HEK293T (cell line): ENCODE results near the gene PTPRA.

Source experiments
- BHLHE40 ChIP-seq: fragments of 450-650 bp; IDR thresholded peaks from 2 replicates; pipeline ENCODE4 v1.6.1; 2016; ENCODE audit warnings: mild to moderate bottlenecking, moderate library complexity, borderline replicate concordance
- FOXM1 ChIP-seq: fragments of 450-650 bp; IDR thresholded peaks from 2 replicates; pipeline ENCODE4 v1.6.1; 2017; ENCODE audit warnings: mild to moderate bottlenecking, borderline replicate concordance
- HDGF ChIP-seq: fragments of 450-650 bp; IDR thresholded peaks from 2 replicates; pipeline ENCODE4 v1.6.1; 2017; ENCODE audit warnings: antibody characterized with exemption, borderline replicate concordance
- L3MBTL2 ChIP-seq: fragments of 450-650 bp; conservative IDR thresholded peaks from 2 replicates; pipeline ENCODE4 v1.6.1; 2016; ENCODE audit warnings: mild to moderate bottlenecking
- LEF1 ChIP-seq: fragments of 450-650 bp; IDR thresholded peaks from 2 replicates; pipeline ENCODE4 v1.6.1; 2017; ENCODE audit warnings: mild to moderate bottlenecking, borderline replicate concordance
- SP1 ChIP-seq: fragments of 450-650 bp; IDR thresholded peaks from 2 replicates; pipeline ENCODE4 v1.6.1; 2017
- TARDBP ChIP-seq: fragments of 450-650 bp; IDR thresholded peaks from 2 replicates; pipeline ENCODE4 v1.6.1; 2016

- TF ChIP-seq BHLHE40, result no peak
- TF ChIP-seq SP1, result no peak
- TF ChIP-seq L3MBTL2, result no peak
- no peak for TF ChIP-seq FOXM1
- TF ChIP-seq TARDBP, result no peak
- TF ChIP-seq LEF1, result no peak
- no peak for TF ChIP-seq HDGF
Observed at GRCh38 chr20:2845607-2846006, 27.7 kb upstream of the PTPRA start.
